ENCODE results near the gene ORC2.

GRCh38 chr2:200877443-200877842 lies 86.0 kb downstream of the ORC2 start:
- TF ChIP-seq YY1 (IDR thresholded peaks at IDR 0.05; ENCODE audit: low read depth, low read length), result no peak
- no peak for TF ChIP-seq MEF2B (IDR thresholded peaks at IDR 0.05; ENCODE audit: partially characterized antibody, poor library complexity, severe bottlenecking)
- TF ChIP-seq CTCF (IDR thresholded peaks at IDR 0.05 in 2 of 3, conservative IDR thresholded peaks at IDR 0.05 in 1 of 3; ENCODE audit: control insufficient read depth in 2 of 3, extremely low read depth in 1 of 3, insufficient read depth in 1 of 3, low read depth in 3 of 3, low read length in 3 of 3), result no peak

Data from GM12878 (cell line).